IPS-NIHi7 (cell line): ENCODE measurements around the gene ATP5PD.

Experiments
- DNase-seq: peaks from one replicate; pipeline ENCODE4 v3.0.0; 2012; ENCODE audit warnings: mixed read lengths; ENCODE audit errors: extremely low spot score

The ATP5PD gene

GRCh38 chr17:74994440-74994839 is 52.3 kb downstream of the ATP5PD start:
- DNase-seq: no peak

DNA sequence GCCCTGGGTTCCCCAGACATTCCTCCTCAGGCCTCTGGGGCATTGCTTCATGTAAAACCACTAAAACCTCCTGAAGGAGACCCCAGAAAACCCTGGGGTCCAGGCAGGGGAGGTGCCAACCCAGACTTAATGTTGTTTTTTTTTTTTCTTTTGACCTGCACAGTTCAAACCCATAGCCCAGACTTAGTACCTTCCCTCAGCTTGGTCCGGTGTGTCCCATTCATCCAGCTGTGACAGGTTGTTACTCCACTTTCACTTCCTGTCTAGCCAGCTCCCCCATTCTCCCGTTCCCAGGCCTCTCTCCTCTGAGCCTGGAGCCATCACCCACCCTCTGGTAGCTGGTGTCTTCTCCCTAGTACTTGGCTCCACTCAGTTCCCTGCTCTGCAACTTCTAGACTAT is 54.5 kb downstream of the ATP5PD start:
- DNase-seq: no peak

GRCh38 chr17:74990581-74991105 is 56.1 kb downstream of the ATP5PD start:
- no peak for DNase-seq
